ENCODE measurements around the gene NHS.

DNA sequence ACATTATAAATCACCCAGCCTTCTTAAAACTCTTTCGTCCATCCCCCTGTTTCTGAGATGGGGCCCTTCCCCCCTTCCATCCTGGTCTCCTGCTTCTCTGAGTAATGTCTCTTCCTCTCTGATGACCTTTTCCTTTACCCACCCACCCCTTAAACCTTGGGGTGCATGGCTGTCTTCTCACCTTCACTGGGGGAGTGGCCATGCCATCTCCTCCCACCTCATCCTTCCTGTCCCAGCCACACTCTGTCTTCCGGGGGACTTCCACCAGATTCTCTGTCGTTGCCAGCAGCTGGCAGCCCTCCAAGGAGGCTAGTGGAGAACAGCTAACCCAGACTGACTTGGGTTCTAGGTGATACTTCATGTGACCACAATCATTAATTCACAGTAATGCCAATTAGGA lies 279.1 kb downstream of the NHS start:
- TF ChIP-seq, protein P1, sequence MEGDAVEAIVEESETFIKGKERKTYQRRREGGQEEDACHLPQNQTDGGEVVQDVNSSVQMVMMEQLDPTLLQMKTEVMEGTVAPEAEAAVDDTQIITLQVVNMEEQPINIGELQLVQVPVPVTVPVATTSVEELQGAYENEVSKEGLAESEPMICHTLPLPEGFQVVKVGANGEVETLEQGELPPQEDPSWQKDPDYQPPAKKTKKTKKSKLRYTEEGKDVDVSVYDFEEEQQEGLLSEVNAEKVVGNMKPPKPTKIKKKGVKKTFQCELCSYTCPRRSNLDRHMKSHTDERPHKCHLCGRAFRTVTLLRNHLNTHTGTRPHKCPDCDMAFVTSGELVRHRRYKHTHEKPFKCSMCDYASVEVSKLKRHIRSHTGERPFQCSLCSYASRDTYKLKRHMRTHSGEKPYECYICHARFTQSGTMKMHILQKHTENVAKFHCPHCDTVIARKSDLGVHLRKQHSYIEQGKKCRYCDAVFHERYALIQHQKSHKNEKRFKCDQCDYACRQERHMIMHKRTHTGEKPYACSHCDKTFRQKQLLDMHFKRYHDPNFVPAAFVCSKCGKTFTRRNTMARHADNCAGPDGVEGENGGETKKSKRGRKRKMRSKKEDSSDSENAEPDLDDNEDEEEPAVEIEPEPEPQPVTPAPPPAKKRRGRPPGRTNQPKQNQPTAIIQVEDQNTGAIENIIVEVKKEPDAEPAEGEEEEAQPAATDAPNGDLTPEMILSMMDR (IDR thresholded peaks at IDR 0.05), result no peak
- no peak for TF ChIP-seq EP300 (IDR thresholded peaks at IDR 0.05)
